Cortex of kidney (tissue), 1 donor: Measurements from ENCODE around the gene HOXA9.

ENCODE experiments used
- DNase-seq: peaks from one replicate; lab custom pipeline; 2025; lab: John Stamatoyannopoulos, UW

HOXA9 gene

DNA sequence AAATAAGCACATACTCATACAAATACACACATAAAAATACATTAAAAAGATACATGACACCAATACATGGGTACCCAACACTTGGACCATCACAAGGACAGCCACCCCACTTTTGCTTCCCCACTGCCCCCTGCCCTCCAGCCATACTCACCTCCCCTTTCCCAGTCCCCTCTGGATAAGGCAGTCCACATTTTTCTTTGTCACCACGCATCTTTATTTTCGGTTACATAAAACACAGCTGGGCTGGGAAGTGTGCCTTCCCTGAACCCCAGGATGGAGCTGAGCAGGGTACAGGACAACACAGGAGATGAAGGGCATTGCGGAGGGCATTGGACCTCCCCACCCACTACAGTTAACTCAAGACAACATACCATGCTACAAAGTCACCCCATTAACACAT, 11.8 kb downstream of the HOXA9 start:
- no peak for DNase-seq

DNA sequence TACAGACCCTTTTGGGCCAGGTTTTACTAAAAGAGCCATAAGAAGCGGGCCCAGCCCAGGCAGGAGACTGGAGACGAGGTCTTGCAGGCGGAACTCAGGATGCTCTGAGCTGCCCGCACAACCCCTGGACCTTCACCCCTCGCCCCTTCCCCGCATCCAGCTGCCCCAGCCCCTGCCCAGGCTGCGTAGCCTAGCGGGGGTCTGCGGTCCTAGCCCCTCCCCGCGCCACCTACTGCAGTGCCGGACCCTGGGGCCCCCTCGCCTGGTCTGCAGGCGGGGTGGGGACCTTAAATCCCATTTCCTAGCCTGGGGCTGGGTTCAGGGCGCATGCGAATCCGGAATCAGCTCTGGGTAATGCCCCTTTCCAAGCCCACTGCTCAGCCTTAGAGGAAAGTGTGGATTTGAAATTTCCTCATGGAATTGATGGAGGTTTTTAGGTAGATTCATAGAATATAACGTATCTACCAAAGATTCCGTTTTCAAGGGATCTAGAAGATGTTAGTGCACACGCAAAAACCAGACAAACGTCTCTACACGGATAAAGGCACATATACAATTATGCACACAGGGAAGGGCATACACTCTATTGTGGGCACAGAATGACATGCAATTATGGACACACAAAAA, 12.4 kb downstream of the HOXA9 start:
- no peak for DNase-seq

DNA sequence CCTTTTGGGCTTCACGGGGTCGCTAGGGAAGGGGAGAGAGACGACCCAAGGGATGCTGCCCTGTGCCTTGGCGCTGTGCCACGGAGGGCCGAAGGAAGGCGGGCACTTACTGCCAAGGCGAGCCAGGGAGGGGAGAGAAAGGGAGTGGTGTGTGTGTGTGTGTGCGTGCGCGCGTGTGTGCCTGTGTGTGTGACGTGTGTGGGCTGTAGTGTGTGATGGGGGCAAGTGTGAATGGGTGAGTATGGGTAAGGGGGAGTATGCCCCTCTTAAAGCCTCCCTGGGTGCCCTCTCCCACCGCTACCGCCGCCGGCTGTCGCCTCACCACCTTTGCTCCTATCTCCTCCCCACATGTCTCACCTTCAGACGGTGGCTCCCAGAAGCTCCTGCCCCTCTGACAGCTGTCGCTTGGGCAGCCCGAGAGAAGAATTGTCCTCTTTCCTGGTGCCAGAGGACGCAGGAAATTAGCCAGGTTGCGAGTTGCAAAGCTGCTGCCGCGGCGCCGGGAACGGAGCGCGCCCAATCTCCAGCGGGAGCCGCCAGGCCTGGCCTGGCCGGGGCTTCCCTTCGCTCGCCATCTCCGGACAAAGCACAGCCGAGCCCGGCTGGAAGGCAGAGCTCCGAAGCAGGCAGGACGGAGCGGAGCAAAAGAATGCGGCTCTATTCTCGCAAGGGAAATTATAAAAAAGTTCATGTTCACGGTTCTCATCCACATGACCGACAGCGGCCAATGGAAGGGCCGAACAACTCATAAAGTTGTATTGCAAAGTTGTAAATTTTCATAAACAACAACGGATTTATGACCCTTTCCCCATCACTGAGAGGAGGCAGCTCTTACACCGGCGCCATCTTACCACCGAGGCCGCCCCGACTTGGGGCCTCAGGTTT, 13.2 kb downstream of the HOXA9 start, which contains the start of gene HOXA3:
Gene HOXA3, minus strand, starts transcription at position 653 of the 885 bp plus-strand sequence. CDS start 41,943 bp downstream, outside the sequence.
- DNase-seq, result no peak

DNA sequence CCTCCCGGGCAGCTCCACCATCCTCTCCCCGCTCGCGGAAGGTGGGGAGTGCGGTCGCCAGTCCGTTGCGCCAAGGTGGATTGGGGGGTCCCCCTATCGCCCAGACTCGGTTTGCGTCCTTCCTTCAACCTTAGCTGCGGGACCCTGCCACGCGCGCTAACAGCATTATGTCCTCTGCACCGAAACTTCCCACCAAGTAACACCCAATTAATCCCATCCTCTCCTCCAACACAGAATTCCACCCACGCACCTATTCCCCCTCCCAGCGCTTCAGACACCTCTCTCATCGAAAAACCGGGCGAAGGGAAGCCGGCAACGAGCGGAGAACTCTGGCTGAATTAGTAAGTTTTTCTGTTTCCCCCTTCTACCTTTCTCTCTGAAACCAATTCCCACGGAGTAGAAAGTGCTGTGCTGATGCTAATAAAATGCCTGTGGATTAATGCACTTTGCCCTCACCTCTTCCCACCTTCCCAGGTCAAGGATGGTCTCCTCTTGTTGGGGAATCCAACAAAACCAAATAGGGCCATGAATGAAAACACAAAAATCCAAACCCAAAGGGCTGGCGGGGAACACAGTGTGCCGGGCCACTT, 13.9 kb downstream of the HOXA9 start:
- no peak for DNase-seq

DNA sequence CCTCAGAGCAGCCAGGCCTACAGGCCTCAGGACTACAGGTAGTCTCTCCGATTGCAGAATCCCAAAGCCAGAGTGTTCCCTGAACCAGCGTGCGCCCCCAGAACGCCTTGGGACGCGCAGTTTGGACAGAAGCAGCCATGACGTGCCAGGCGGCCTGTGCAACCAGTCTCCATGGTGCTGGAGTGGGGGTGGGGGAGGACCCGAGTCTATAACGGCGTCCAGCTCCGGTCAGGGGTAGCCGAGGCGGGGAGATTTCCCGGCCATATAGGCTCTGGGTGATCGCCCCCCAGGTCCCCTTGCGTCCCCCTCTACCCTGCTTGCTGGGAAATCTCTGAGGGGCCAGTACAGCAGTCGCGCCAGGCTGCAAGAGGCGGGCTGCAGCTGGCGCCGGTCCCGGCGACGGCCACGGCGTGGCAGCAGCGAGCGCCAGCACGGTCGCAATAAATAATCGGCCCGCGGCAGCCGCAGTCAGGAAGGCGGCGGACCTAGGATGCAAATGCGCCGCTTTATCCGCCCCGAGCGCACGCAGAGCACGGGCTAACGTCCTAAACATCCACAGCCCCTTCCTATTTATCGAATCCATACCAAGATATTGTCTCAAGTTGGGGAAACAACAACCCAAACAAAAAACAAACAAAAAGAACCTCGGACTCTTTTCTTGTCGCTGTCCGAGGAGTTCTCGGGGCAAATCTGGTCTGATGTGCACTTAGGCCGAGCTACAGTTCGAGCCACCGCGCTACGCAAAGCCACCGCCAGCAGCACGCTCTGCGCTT, 14.6 kb downstream of the HOXA9 start:
- no peak for DNase-seq

DNA sequence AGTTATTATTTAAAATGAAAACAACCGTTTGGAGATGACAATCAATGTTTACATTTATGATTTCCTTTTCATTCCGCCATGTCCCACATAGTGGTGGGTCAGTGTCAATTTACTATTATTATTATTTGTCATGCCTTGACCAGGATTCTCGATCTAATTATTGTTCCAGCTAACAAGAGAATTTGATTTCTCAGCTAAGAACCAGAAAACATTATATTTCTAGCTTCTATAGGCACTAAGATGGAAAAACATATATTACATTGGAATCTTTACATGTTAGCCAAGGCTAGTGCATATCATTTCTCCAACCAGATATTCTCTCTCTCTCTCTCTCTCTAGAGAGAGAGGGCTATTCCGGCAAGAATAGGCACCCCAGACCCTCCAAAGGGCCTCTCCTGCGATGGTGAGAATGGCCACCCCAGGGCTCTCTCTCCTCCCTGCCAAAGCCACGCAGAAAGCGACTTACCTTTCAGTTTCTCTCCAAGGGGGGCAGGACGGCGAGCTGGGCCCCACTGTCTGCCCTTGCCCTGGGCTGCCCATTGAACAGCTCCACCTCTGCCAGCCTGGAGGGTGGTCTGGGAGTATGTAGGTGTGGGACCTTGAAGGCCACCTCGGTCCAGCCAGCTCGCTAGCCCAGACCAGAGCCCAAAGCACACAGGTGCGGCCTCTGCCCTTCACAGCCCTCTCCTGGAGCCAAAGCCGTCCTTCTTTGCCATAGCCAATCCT, 15.3 kb downstream of the HOXA9 start:
- no peak for DNase-seq

DNA sequence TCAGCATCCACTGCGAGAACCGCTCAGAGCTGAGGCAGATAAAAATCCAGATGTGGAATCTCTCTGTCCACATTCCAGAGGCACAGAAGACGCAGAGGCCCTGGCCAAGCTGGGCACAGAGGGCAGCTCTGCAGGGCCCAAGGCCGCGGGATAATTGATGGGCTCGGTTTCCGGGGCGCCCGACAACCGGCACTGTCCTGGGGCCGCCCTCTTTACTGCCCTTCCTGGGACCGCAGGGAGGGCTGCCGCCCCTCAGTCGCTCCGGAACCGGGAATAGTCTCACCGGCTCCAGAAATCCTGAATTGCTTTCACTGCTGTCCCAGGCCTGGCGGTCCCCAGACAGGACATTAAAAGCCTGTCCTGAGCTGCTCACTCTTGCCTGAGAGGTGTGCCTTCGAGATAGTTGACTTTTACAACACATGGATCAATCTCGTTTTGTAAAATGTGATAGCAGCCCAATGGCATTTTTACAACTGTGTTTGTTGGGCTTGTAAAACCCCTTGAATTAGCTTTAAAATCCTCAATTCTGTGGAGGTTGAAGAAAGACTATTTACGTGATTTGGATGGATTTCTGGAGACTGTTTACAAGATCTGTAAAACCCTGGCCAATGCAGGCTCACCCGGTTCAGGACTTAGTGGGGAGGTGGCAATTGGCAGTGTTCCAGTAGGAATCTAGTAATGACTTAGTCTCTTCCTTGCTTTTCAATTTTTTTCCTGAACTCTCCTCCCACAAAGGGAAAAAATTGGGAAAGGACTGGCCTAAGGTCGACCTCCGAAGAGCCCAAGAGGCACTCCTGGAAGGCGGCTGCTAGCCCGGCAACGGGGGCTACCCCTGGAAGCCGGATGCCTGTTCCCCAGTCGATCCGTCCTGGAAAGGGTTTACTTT, 16.3 kb downstream of the HOXA9 start:
- DNase-seq, result no peak

DNA sequence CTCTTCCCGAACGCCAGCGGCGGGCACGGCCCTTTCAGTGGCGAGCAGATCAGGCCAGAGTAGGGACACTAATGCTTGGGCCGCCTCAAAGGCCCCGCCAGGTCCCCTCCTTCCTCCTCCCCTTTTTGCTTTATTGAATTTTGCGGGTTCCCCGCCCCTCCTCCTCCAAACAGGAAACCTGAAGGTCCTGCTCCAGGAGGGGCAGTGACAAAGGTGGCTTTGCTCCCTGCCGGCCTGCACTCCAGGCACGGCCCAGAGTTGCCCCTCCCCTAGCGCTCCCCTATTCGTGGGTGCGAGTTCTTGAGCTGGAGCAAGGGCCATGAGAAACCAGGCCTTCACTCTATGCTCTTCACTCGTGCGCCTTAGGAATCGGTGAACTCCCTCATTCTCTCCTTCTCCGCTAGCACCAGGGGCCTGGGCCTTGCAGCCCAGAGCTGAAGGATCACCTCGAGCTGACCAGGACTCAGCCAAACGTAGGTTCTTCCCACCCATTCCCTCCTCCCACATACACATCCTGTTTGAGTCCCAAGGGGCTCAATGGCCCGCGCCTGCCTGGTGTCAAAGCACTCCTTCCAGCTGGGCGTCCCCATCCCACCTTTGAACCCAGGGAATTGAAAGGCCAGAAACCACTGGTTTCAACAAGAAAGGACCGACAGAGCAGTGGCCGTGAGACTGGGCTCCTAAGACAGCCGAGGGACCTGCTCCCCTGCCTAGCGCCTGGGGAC, 17.1 kb downstream of the HOXA9 start:
- DNase-seq, result no peak

DNA sequence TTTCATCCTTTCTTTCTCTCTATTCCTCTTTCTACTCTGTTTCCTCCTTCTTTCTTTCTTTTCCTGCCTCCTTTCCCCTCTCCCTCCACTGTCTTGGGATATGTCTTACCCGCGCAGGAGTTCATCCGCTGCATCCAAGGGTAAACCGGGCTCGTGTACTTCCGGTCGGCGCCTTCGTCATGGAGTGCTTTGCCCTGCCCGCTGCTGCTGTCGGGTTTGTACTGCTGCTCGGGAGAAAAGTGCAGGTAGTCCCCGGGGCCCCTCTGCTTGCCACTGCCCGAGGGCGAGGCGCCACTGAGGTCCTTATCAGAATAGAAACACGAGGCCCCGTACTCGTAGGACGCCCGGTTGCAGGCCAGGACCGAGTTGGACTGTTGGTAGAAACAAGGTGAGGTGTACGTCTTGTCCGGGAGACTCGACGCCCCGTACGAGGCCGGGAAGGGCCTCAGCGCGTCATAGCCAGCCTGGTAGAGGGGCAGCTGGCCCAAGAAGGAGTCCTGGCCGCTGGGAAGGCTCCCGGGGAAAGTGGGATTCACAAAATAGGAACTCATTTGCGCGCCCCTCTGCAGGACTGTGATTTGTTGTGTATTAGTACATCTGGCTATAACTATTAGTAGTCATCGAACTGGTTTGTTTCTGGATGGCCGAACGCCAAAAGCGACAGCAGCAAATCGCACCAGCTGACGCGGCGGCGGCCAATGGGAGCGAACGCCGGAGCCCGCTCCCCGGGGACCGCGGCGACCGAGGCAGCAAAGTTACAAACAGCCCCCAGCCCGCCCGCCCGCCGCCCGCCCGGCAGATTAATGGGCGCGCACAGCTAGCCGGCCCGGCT, 17.9 kb downstream of the HOXA9 start, which contains the start of gene HOXA6:
Gene HOXA6, minus strand, starts transcription at position 576 of the 832 bp plus-strand sequence. Its CDS starts 25 bp downstream, at position 551.
- no peak for DNase-seq

DNA sequence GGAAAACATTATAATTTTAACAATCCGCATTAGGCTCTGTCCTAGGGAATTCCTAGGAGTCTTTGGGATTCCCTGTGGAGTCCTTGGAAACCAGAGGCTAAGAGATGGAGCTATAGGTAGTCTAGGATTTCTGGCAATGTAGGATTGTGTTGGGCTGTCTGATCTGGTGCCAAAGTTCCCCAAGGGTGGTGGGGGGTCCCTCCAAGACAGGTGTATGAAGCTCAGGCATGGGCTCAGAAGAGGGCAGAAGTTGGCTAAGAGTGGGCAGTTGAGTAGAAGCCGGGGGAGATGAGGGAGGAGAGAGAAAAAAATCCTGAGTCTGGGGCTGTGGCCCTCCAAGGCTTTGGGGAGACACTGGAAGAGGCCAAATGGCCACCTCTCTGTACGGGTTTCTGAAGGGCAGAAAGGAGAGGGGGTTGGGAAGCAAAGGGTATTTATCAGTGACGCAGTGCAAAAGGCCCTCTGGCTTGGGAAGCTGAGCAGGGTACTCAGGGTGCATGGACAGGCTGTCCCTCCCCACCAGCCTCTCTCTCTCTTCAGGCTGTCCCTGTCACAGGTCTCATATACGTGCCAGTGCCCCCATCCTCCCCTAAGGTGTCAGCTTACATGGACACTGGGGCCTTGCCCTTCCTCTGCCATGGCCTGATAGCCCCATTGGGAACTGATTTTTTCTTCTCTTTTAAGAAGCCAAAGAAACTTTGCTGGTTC, 18.7 kb downstream of the HOXA9 start:
- no peak for DNase-seq

DNA sequence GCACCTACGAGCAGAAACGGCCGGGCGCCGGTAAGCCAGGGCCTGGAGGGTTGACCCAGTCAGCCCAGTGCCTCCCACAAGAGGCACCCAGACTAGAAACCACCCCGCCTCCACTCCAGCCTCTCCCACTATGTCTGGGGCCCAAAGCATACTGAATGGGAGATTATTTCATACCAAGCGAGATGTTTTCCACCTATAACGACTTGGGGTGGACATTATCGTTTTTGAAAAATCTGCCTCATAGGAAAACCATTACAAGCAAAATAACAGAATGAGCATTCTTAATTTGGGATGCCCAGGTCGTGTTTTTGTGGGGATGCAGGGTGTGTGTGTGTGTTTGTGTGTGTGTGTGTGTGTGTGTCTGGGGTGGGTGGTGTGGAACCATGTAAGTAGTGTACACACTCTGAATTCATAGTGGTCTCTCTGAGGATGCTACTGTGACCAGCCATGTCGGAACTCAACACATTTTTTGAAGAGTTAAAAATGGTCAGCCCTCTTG, 19.4 kb downstream of the HOXA9 start:
- no peak for DNase-seq

DNA sequence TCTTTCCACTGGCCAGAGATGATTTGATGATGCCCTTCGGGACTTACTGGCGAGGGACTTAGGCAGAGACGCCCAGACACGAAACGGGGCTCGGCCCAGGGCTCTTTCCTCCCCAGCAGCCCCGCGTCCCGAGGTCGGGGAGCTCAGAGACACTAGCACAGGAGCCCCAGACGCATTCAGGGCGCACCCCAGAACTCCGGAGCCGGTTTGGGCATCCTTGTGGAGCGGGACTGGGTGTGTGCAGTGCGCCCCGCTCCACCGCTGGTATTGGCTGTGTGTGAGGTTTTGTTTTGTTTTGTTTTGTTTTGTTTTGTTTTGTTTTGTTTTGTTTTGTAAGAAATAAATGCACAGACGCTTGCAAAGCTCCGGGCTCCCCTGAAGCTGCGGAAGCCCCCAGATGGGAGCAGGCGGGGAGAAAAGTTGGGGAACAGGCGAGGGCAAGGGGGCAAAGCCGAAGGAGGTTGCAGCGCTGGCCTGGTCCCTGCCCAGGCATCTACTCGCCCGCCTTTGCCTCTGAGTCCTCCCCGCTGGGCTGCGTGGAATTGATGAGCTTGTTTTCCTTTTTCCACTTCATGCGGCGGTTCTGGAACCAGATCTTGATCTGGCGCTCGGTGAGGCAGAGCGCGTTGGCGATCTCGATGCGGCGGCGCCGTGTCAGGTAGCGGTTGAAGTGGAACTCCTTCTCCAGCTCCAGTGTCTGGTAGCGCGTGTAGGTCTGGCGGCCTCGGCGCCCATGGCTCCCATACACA, 20.0 kb downstream of the HOXA9 start:
- no peak for DNase-seq

DNA sequence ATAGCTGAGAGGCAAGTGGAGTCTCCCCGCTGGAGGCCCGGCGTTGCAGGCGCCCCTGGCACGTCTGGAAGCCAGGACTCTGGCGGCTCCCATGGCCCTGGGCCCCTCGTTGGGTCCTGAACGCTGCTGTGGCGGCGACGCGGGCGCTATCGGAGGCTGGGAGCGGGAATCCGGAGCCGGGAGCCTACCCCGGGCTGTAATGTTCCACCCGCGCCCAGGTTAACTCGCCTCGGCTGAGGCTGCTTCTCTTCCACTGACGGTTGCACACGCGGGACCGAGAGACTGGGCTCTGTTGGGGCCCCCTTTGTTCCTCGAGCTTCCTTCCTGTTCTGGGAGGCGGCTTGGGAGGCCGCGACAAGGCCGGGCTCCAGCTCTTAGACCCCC, 20.6 kb downstream of the HOXA9 start:
- DNase-seq, result no peak

DNA sequence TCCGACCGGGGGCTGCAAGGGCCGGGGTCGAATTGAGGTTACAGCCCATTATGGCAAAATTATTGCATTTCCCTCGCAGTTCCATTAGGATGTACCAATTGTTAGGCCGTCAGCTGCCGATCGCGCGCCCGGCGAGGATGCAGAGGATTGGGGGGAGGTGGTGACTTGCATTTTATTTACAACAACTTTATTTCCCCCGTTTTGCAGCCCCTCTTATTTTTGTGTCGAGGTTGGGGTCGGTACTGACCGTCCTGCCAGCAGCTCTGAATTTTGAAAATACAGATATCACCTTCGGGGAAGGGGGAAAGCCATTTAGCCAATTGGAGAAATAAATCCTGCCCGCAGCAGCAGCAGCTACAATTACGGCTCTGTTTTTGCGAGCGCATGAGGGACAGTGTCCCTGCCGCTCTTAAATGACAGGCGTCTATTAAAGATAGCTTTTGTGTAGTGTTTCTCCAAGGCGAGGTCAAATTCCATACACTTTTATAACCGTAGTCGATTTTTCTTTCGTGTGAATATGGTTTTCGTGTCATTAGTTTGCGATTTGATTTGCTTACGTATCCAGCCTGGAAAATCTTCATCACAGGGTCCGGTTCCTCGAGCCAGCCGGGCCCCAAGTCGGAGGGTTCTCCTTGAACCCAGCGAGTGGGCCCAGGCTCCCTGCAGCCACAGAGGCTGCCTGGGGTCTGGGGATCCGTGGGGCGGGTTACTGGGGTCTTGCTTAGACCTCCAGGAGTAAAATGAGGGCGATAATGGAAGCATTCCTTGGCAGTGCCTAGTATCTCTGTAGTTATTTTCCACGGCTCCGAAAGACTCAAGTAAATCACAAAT, 21.2 kb downstream of the HOXA9 start:
- DNase-seq, result no peak

DNA sequence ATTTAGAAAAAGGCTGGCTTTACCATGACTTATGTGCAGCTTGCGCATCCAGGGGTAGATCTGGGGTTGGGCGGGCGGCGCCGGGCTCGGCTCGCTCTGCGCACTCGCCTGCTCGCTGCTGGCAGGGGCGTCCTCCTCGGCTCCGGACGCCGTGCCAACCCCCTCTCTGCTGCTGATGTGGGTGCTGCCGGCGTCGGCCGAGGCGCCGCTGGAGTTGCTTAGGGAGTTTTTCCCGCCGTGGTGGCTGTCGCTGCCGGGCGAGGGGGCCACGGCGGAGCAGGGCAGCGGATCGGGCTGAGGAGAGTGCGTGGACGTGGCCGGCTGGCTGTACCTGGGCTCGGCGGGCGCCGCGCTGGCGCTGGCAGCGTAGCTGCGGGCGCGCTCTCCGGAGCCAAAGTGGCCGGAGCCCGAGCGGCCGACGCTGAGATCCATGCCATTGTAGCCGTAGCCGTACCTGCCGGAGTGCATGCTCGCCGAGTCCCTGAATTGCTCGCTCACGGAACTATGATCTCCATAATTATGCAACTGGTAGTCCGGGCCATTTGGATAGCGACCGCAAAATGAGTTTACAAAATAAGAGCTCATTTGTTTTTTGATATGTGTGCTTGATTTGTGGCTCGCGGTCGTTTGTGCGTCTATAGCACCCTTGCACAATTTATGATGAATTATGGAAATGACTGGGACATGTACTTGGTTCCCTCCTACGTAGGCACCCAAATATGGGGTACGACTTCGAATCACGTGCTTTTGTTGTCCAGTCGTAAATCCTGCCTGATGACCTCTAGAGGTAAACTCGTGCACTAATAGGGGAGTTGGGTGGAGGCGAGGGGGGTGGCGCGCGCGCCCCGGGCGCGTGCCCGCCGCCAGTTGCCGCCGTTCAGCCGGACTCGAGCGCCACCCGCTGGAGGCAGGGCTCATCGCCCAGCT, 22.1 kb downstream of the HOXA9 start, which contains the start of gene HOXA5:
Gene HOXA5, minus strand, starts transcription at position 659 of the 927 bp plus-strand sequence. Its CDS starts 74 bp downstream, at position 585.
- DNase-seq, result peak; percentile 28
